Ishikawa (cell line): Measurements from ENCODE around the gene NEK7.

Experiments
- CEBPB ChIP-seq: IDR thresholded peaks from 2 replicates; pipeline ENCODE4 v1.6.1; 2012
- CREB1 ChIP-seq: IDR thresholded peaks from 2 replicates; pipeline ENCODE4 v1.6.1; 2012; ENCODE audit warnings: low read depth
- EP300 ChIP-seq: IDR thresholded peaks from 2 replicates; pipeline ENCODE4 v1.6.1; 2012; ENCODE audit warnings: borderline replicate concordance
- FOXM1 ChIP-seq: IDR thresholded peaks from 2 replicates; pipeline ENCODE4 v1.6.1; 2012; ENCODE audit warnings: low read depth, borderline replicate concordance
- NFIC ChIP-seq: IDR thresholded peaks from 2 replicates; pipeline ENCODE4 v1.6.1; 2012
- RAD21 ChIP-seq: IDR thresholded peaks from 2 replicates; pipeline ENCODE4 v1.6.1; 2012; ENCODE audit warnings: low read depth
- REST ChIP-seq: IDR thresholded peaks from 2 replicates; pipeline ENCODE4 v1.6.1; 2012; ENCODE audit warnings: low read depth, mild to moderate bottlenecking
- TAF1 ChIP-seq: IDR thresholded peaks from 2 replicates; pipeline ENCODE4 v1.6.1; 2012; ENCODE audit warnings: low read depth, mild to moderate bottlenecking
- TCF12 ChIP-seq: IDR thresholded peaks from 2 replicates; pipeline ENCODE4 v1.6.1; 2012; ENCODE audit warnings: low read depth
- TEAD4 ChIP-seq: IDR thresholded peaks from 2 replicates; pipeline ENCODE4 v1.6.1; 2012
- YY1 ChIP-seq: IDR thresholded peaks from 2 replicates; pipeline ENCODE4 v1.6.1; 2012; ENCODE audit warnings: low read depth
- ZBTB7A ChIP-seq: IDR thresholded peaks from 2 replicates; pipeline ENCODE4 v1.6.1; 2012; ENCODE audit warnings: low read depth
- TF ChIP-seq, protein P1 (sequence below): IDR thresholded peaks from 2 replicates; pipeline ENCODE4 v1.6.1; 2012

GRCh38 chr1:198157241-198157846 lies 546 bp downstream of the NEK7 start:
- TF ChIP-seq YY1 = no peak
- no peak for TF ChIP-seq EP300
- TF ChIP-seq TAF1 = peak; percentile 61
- no peak for TF ChIP-seq REST
- no peak for TF ChIP-seq CREB1
- no peak; the same call in 1 of the 2 replicates for TF ChIP-seq TEAD4
- TF ChIP-seq FOXM1 = no peak
- no peak for TF ChIP-seq CEBPB
- no peak for TF ChIP-seq NFIC
- TF ChIP-seq, protein P1, sequence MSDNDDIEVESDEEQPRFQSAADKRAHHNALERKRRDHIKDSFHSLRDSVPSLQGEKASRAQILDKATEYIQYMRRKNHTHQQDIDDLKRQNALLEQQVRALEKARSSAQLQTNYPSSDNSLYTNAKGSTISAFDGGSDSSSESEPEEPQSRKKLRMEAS = no peak
- peak; percentile 30 for TF ChIP-seq ZBTB7A
- no peak for TF ChIP-seq RAD21
- TF ChIP-seq TCF12 = no peak; the same call in 1 of the 2 replicates
